CD4-positive, alpha-beta T cell treated with Interleukin-15 for 1 hour (primary cell): ENCODE measurements around the gene FPR2.
"Not testable (repeated sequence)": the region's sequence is repeated elsewhere in the genome, so short reads cannot be mapped to it uniquely, and the experiment has no call there.

Experiments used
- DNase-seq: peaks from one replicate; pipeline ENCODE4 v3.0.0-alpha.2; 2020

FPR2 gene

GRCh38 chr19:51760697-51761356 is at the start of gene FPR2:
TSS of gene FPR2 (plus strand) at chr19:51761180. CDS start at chr19:51768659, 7,479 bp downstream.
- no peak for DNase-seq

- DNase-seq: no peak
Measured at GRCh38 chr19:51711702-51712101, 49.3 kb upstream of the FPR2 start.

- DNase-seq: no peak
Measured at GRCh38 chr19:51712461-51713081, 48.4 kb upstream of the FPR2 start.

GRCh38 chr19:51713319-51714285 is 47.4 kb upstream of the FPR2 start:
- no peak for DNase-seq

- no peak for DNase-seq
Measured at GRCh38 chr19:51714848-51715247, 46.1 kb upstream of the FPR2 start.

GRCh38 chr19:51715850-51716249 is 45.1 kb upstream of the FPR2 start:
- DNase-seq: no peak

GRCh38 chr19:51716925-51717324 is 44.1 kb upstream of the FPR2 start:
- no peak for DNase-seq

GRCh38 chr19:51719251-51719988 is 41.6 kb upstream of the FPR2 start:
- DNase-seq: no peak

- DNase-seq: no peak
Measured at GRCh38 chr19:51721905-51722304, 39.1 kb upstream of the FPR2 start.

GRCh38 chr19:51722492-51722891 is 38.5 kb upstream of the FPR2 start:
- no peak for DNase-seq

GRCh38 chr19:51724543-51724942 is 36.4 kb upstream of the FPR2 start:
- DNase-seq: no peak

- no peak for DNase-seq
Measured at GRCh38 chr19:51726049-51726448, 34.9 kb upstream of the FPR2 start.

GRCh38 chr19:51727349-51727880 is 33.6 kb upstream of the FPR2 start:
- DNase-seq: peak; percentile 29

- DNase-seq: no peak
Measured at GRCh38 chr19:51729781-51730180, 31.2 kb upstream of the FPR2 start.

- no peak for DNase-seq
Measured at GRCh38 chr19:51733742-51734522, 27.0 kb upstream of the FPR2 start.

GRCh38 chr19:51735759-51736449 is 25.1 kb upstream of the FPR2 start:
- DNase-seq: peak; percentile 85

- no peak for DNase-seq
Measured at GRCh38 chr19:51737389-51737788, 23.6 kb upstream of the FPR2 start.

- no peak for DNase-seq
Measured at GRCh38 chr19:51737924-51738323, 23.1 kb upstream of the FPR2 start.

GRCh38 chr19:51738523-51738922 is 22.5 kb upstream of the FPR2 start:
- not testable (repeated sequence) for DNase-seq

- DNase-seq: no peak
Measured at GRCh38 chr19:51739466-51740213, 21.3 kb upstream of the FPR2 start.
